ENCODE measurements around the gene MRPL52.
"Not testable (repeated sequence)": the region's sequence is repeated elsewhere in the genome, so short reads cannot be mapped to it uniquely, and the experiment has no call there.

The MRPL52 gene

DNA sequence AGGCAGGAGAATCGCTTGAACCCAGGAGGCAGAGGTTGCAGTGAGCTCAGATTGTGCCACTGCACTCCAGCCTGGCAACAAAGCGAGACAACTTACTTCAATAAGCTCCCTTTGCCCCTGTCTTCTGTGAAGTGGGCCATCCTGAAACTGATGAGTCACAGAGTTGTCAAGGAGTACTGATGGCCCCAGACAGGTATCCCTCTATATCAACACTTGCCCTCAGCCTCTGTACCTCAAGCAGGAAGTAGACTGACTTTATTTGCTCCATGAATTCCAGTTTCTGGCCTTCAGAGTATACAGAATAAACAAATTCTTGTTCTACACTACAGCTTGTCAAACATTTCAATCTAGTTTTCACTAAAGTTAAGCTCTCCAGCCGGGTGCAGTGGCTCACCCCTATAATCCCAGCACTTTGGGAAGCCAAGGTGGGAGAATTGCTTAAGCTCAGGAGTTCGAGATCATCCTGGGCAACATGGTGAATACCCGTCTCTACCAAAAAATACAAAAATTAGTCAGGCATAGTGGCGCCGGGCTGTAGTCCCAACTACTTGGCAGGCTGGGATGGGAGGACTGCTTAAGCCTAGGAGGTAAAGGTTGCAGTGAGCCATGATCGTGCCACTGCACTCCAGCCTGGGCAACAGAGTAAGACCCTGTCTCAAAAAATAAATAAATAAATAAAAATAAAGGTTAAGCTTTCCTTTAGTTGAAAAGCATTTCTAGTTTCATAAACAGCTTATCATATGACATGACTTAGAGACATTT lies 25.5 kb downstream of the MRPL52 start:
- DNase-seq = no peak

DNA sequence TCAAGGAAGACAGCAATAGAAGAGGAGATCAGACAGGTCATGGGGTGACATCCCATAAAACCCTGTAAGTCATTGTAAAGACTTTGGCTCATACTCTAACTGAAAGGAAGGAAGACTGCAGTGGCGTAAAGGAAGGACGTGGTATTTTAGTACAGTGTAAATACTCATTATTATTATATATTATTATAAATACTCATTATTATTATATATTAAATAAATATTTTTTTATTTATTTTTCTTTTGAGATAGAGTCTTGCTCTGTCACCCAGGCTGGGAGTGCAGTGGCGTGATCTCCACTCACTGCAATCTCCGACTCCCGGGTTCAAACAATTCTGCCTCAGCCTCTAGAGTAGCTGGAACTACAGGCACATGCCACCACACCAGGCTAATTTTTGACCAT lies 26.7 kb downstream of the MRPL52 start:
- no peak for DNase-seq

DNA sequence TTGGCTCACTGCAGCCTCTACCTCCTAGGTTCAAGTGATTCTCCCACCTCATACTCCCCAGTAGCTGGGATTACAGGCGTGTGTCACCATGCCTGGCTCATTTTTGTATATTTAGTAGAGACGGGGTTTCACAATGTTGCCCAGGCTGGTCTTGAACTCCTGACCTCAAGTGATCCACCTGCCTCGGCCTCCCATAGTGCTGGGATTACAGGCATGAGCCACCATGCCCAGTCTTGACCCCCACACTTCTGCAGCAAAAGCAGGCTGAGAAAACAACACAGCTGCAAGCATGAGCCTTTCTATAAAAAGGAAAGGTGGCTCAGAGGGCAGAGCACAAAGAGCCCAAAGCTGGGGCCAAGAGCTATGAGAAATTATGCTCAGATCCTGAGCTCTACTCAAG lies 30.7 kb downstream of the MRPL52 start:
- DNase-seq = not testable (repeated sequence)

DNA sequence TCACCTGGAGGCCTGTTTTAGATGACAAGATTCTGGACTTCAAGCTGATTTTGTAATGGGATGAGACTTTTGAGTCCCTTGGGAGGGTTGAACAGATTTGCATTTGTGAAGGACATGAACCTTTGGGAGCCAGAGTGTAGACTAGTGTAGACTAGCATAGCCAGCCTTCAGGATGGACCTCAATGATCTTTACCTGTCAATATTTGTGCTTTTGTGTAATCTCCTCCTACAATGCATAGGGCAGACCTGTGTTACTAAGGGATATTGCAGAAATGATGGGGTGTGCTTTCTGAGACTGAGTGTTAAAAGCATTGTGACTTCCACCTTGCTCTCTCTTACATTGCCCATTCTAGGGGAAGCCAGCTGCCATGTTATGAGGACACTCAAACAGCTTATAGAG lies 32.0 kb downstream of the MRPL52 start:
- DNase-seq = no peak

DNA sequence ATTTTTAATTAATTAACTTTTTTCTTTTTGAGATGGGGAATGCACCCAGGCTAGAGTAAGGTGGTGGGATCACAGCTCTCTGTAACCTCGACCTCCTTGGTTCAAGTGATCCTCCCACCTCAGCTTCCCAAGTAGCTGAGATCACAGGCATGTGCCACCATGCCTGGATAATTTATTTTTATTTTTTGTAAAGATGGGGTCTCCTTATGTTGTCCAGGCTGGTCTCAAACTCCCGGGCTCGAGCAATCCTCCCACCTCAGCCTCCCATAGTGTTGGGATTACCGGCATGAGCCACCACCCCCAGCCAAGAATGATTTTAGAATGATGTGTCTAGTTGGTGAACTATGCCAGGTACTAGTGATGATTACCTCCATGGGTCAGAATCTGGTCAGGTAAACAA lies 35.3 kb downstream of the MRPL52 start:
- no peak for DNase-seq

DNA sequence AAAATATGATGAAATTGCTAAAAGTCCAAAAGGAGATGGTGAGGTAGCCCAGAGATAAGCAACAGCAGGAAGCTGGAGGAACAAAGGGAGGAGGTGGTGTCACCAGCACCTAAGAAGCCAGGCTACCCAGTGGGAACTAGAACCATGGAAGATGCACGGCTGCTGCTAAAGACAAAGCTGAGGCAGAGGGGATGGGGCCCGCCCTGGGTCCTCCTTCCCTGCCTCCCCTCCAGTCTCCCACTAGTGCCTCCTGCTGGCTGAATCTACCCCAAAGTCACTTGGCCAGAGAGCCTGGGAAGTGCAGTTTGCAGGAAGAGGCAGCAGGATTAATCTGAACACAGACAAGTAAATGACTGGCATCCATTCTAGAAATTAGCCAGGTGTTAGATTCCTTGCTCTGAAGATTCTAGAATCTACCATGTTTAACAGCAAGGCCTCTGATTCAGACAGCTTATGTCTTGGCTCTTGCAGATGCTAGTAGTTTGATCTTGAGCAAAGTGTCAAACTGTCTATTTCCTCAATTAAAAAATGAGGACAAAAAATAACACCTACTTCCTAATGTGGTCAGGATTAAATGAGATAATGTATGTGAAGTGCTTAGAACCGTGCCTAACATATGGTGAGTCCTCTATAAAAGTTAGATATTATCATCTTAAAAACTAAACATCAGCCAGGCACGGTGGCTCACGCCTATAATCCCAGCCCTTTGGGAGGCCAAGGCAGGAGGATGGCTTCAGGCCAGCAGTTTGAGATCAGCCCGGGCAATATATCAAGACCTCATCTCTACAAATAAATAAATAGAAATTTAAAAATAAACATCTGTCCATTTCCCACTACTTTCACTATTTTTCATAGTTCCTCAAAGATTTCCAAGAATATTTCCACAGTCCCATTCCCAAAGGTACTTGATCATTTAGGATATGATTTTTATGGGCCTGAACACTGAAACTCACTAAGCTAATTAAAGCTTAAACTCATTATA lies 36.0 kb downstream of the MRPL52 start:
- DNase-seq = no peak

DNA sequence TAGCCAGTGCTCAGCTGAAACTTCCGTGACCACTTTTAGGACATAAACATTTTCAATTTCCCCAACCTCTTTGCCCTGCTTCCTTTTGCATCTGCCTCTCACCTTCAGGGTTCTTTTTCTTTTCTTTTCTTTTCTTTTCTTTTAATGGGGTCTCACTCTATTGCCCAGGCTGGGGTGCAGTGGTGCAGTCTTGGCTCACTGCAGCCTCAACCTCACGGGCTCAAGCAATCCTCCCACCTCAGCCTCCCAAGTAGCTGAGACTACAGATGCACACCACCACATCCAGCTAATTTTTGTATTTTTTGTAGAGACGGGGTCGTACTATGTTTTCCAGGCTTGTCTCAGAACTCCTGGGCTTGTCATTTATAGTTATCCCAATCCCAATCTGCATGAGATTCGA lies 37.2 kb downstream of the MRPL52 start:
- DNase-seq = no peak

DNA sequence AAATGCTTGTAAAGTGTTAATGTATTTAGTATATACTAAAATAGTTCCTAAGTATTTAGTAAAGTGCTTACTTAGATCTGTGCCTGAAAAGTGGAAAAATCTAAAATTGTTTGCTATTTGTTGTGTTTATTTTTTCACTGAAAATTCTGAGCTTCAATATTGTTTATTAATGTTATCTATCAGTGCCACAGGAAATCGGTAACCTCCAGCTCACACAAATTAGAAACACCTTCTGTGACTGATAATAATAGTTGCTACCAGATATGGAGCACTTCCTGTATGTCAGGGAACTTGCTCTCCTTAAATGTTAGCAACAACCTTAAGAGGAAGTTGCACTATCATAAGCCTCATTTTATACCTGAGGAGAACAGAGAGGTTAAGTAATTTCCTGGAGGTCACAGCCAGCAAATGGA lies 41.1 kb downstream of the MRPL52 start:
- no peak for DNase-seq

DNA sequence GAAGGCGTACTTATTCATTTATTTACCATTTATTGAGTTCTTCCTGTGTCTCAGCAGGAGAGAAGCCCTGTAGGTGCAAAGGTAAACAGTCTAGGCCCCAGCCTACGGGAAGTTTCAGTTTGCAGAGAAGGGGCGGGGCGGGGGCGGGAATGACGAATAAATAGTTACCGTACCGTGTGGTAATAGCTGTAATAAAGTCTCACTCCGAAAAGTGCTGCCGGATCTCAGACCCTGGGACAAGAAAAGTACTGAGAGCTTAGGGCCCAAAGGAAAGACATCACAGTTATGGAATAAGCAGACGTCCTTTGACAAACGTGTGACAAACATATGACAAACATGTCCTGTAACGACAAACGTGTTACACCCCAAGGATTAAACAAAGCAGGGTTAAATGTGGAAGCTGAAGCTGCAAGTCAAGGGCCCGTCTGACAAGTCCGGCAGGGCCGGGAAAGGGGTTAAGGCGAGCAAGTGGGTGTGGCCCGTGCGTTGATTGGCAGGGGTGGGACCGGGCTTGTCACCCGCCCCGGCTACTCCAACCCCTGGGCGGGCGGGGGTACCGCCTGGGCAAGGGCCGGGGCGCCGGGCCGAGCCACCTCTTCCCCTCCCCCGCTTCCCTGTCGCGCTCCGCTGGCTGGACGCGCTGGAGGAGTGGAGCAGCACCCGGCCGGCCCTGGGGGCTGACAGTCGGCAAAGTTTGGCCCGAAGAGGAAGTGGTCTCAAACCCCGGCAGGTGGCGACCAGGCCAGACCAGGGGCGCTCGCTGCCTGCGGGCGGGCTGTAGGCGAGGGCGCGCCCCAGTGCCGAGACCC lies 41.7 kb downstream of the MRPL52 start, which contains the start of gene LRP10:
Gene LRP10, plus strand, starts transcription at position 517 of the 809 bp plus-strand sequence. CDS start 564 bp downstream, outside the sequence.
- peak; percentile 86 for DNase-seq

DNA sequence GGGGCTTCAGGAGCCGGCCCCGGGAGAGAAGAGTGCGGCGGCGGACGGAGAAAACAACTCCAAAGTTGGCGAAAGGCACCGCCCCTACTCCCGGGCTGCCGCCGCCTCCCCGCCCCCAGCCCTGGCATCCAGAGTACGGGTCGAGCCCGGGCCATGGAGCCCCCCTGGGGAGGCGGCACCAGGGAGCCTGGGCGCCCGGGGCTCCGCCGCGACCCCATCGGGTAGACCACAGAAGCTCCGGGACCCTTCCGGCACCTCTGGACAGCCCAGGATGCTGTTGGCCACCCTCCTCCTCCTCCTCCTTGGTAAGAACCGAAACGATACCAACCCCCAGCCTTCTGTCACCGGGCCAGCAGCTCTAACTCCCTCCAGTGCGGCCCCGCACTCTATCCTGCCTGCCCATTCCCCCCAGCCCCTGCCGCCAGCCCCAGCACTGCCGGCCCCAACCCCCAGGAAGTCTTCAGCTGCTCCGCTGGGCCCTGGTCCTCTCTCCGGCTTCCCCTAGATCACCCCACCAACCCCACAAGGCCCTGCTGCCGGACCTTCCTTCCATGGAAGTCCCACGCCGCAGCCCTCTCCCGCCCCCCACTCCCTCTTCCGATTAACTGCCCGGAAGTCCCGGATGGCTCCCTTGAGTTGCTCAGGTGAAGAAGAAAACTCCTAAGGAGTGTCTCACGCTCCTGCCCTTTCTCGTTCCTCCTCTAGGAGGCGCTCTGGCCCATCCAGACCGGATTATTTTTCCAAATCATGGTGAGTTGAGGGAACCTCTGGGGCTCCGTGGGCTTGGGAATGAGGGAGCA lies 42.5 kb downstream of the MRPL52 start:
- DNase-seq = peak; percentile 58

DNA sequence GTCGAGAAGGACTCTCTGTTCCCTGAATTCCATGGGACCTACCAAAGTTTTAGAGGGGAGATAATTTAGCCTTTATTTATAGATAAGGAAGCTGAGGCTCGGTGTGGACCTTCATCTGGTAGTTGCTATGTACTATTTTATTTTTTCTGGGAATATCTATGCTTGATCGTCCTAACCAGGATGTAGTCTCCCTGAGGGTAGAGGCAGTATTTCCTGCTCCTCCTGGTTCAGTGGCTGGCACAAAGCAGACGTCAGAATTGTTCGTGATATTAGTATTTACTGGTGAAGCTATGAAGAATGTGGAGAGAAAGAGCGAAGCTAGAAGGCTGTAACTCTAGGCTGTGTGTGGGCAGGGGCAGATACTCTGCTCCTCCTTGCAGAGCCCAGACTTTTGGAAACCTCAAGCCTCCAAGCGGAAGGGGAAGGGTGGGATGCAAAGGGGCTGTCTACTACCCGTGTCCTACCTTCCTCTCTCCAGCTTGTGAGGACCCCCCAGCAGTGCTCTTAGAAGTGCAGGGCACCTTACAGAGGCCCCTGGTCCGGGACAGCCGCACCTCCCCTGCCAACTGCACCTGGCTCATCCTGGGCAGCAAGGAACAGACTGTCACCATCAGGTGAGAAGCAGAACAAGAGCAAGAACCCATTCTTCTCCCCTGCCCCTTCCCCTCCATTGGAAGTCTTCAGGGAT lies 43.3 kb downstream of the MRPL52 start:
- DNase-seq = no peak

DNA sequence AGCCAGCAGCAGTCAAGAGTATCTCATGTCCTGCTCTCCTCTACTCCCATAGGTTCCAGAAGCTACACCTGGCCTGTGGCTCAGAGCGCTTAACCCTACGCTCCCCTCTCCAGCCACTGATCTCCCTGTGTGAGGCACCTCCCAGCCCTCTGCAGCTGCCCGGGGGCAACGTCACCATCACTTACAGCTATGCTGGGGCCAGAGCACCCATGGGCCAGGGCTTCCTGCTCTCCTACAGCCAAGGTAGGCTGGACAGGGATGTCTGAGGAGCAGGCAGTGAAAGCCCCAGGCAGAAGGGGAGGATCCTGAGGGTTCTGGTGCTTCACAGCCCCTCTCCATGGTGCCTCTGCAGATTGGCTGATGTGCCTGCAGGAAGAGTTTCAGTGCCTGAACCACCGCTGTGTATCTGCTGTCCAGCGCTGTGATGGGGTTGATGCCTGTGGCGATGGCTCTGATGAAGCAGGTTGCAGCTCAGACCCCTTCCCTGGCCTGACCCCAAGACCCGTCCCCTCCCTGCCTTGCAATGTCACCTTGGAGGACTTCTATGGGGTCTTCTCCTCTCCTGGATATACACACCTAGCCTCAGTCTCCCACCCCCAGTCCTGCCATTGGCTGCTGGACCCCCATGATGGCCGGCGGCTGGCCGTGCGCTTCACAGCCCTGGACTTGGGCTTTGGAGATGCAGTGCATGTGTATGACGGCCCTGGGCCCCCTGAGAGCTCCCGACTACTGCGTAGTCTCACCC lies 45.5 kb downstream of the MRPL52 start:
- no peak for DNase-seq

DNA sequence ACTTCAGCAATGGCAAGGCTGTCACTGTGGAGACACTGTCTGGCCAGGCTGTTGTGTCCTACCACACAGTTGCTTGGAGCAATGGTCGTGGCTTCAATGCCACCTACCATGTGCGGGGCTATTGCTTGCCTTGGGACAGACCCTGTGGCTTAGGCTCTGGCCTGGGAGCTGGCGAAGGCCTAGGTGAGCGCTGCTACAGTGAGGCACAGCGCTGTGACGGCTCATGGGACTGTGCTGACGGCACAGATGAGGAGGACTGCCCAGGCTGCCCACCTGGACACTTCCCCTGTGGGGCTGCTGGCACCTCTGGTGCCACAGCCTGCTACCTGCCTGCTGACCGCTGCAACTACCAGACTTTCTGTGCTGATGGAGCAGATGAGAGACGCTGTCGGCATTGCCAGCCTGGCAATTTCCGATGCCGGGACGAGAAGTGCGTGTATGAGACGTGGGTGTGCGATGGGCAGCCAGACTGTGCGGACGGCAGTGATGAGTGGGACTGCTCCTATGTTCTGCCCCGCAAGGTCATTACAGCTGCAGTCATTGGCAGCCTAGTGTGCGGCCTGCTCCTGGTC lies 46.1 kb downstream of the MRPL52 start:
- DNase-seq = no peak

DNA sequence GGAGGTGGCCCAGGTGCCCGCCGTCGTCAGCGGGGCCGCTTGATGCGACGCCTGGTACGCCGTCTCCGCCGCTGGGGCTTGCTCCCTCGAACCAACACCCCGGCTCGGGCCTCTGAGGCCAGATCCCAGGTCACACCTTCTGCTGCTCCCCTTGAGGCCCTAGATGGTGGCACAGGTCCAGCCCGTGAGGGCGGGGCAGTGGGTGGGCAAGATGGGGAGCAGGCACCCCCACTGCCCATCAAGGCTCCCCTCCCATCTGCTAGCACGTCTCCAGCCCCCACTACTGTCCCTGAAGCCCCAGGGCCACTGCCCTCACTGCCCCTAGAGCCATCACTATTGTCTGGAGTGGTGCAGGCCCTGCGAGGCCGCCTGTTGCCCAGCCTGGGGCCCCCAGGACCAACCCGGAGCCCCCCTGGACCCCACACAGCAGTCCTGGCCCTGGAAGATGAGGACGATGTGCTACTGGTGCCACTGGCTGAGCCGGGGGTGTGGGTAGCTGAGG lies 47.4 kb downstream of the MRPL52 start:
- no peak for DNase-seq

DNA sequence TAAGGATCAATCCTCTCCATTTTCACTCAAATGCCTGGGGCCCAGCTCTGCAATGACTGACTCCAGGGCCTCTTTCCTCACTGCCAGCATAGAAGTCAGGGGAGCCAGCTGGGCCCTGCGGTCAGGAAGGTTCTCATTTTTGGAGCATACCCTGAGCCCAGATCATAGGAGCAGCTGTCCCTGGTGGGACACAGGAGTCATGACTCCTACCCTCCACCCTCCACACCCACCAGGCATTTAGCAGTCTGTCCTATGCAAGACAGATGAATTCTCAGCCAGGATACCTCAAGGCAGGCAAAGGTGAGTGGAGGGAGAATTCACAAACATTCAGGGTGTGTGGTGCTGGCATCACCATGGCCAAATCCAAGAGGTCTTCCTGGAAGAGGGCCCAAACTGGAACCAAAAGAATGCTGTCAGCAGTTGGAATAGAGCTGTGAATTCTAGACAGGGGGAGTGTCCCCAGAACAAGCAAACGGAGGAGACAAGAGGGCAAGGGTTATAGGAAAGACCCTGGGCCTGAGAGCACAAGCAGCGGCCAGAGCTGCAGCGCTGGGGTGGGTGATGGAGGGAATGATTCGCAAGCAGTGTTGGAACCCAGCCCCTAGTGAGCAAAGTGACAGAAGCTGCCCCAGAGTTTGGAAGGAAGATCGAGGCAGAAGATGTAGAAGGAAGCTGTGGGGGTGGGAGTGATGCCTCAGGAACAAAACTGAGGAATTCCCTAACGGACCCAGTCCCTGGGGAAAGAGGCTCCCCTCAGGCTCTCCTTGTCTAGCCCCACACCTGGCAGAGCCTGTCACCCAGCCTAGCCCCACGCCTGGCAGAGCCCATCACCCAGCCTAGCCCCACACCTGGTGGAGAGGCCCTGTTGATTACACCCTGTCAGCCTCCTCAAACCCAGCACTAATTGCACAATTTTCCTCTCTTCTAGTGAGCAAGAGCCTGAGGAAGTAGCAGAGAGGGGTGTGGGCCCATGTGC lies 48.9 kb downstream of the MRPL52 start:
- no peak for DNase-seq

DNA sequence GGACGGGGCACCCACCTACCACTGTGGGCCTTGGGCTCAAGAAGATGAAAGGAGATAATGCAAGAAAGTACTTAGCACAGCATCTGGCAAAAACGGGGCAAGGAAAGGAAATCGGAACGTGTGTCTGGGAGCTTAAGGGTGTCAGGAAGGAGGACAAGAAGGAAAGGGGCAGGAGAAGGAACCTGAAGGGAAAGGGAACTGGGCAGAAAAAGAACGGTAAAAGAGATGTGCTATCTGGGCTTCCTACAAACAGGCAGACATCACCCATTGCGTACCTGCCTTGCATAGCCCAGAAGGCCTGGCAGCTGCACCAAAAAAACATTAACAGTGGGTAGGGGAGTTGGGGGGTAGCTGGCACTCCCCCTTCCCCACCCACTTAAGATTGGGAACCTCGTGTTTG lies 52.4 kb downstream of the MRPL52 start:
- no peak for DNase-seq

DNA sequence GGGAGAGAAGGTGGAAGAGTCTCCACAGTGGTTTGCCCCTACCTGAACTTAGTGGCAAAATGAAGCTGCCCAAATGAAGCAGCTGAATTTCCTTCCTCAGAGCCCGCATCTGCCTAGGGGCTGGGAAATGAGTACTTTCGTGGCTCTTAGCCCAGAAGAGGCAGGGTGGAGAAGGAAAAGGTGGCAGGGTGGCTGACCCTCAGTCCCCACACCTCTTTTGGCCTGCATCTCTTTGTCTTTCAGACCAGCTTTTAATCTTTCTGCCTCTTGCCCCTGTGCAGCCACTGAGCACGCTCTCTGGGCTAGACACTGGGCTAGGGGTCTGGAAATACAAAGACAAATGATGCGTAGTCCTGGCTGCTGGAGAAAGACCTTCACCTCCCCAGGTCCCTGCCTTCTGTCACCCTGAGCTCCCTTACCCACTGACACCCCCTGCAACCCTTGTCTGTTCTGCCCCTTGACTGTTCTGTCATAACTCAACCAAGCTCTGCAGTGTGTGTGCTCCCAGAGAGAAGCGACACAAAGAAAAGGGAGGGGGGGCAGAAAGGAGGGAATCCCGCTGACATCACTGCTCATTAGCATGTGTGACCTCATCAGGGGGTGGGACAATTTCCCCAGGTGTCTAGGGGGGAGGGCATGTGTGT lies 53.0 kb downstream of the MRPL52 start:
- DNase-seq = peak; percentile 57

Data from CD4-positive, alpha-beta T cell treated with Interleukin-15 for 1 hour (primary cell).